PC-3 (cell line): ENCODE data around the gene CLASP1. TPM values are rescaled to one million over a fixed set of nuclear protein-coding genes. Genes with fewer than 3 reads are reported as not detected.

Experiments used
- ATAC-seq: fragments of 200-7000 bp; cut with Tn5 transposase; 2 replicates; pipeline ENCODE4 v1.9.1; 2020; ENCODE audit warnings: mild to moderate bottlenecking, moderate library complexity
- BruUV-seq: library from RNA; stranded (reverse); fragments of 400-500 nt; replicated peaks from 2 replicates; lab custom pipeline; 2021; lab: Mats Ljungman, UMichigan
- CTCF ChIA-PET: fragments of 300-600 bp; sonication (Branson Sonifier 250); formaldehyde crosslinking; loops from one replicate; lab custom pipeline; 2022; ENCODE audit warnings: antibody characterized with exemption; lab: Charles Lee
- POLR2A ChIA-PET: fragments of 300-600 bp; sonication (Branson Sonifier 250); formaldehyde crosslinking; loops from one replicate; lab custom pipeline; 2022; ENCODE audit warnings: antibody characterized with exemption; ENCODE audit not compliant: unreplicated experiment; lab: Charles Lee
- DNase-seq: peaks from one replicate; pipeline ENCODE4 v3.0.0-alpha.2; 2015
- H2AFZ ChIP-seq: fragments of 300-600 bp; sonication (generic); 2 replicates; pipeline ENCODE4 v1.6.0; 2016; ENCODE audit warnings: antibody characterized with exemption, low read length
- H3F3A ChIP-seq: fragments of 300-600 bp; sonication (generic); one replicate; pipeline ENCODE4 v1.6.0; 2017; ENCODE audit warnings: antibody characterized with exemption, low read length, control low read depth, mild to moderate bottlenecking; ENCODE audit not compliant: unreplicated experiment
- H3K27ac ChIP-seq: fragments of 300-600 bp; sonication (generic); 2 replicates; pipeline ENCODE4 v1.5.1; 2016; ENCODE audit warnings: mild to moderate bottlenecking, low read length
- H3K27me3 ChIP-seq: fragments of 300-600 bp; sonication (generic); 2 replicates; pipeline ENCODE4 v1.6.1; 2016; ENCODE audit warnings: low read length, mixed read lengths
- H3K36me3 ChIP-seq: fragments of 300-600 bp; sonication (generic); 2 replicates; pipeline ENCODE4 v1.6.1; 2016; ENCODE audit warnings: low read depth, mixed run types, low read length, mixed read lengths
- H3K4me1 ChIP-seq: fragments of 300-600 bp; sonication (generic); 2 replicates; pipeline ENCODE4 v1.5.1; 2016; ENCODE audit warnings: low read length; ENCODE audit not compliant: insufficient read depth
- H3K4me2 ChIP-seq: fragments of 300-600 bp; sonication (generic); 2 replicates; pipeline ENCODE4 v1.6.0; 2016; ENCODE audit warnings: low read length
- H3K4me3 ChIP-seq: fragments of 300-600 bp; sonication (generic); 2 replicates; pipeline ENCODE4 v1.5.1; 2016; ENCODE audit warnings: mild to moderate bottlenecking, low read length, mixed read lengths
- H3K79me2 ChIP-seq: fragments of 300-600 bp; sonication (generic); 2 replicates; pipeline ENCODE4 v1.6.1; 2017; ENCODE audit warnings: low read length, mixed read lengths
- H3K9ac ChIP-seq: fragments of 300-600 bp; sonication (generic); 2 replicates; pipeline ENCODE4 v1.6.0; 2016; ENCODE audit warnings: mild to moderate bottlenecking, low read length
- H3K9me2 ChIP-seq: fragments of 300-600 bp; sonication (generic); replicated peaks from 2 replicates; pipeline ENCODE4 v1.6.1; 2016; ENCODE audit warnings: mixed run types, low read length, mixed read lengths
- H3K9me3 ChIP-seq: fragments of 300-600 bp; sonication (generic); 2 replicates; pipeline ENCODE4 v1.6.1; 2016; ENCODE audit warnings: low read length, mixed read lengths
- H4K20me1 ChIP-seq: fragments of 300-600 bp; sonication (generic); 2 replicates; pipeline ENCODE4 v1.6.1; 2016; ENCODE audit warnings: low read length, mixed read lengths
- EZH2 ChIP-seq: fragments of 300-600 bp; sonication (generic); IDR thresholded peaks from one replicate; pipeline ENCODE4 v1.6.1; 2017; ENCODE audit warnings: antibody characterized with exemption, mild to moderate bottlenecking, low read length; ENCODE audit not compliant: unreplicated experiment
- EZH2phosphoT487 ChIP-seq: fragments of 300-600 bp; sonication (generic); IDR thresholded peaks from 2 replicates; pipeline ENCODE4 v1.6.1; 2018; ENCODE audit warnings: mild to moderate bottlenecking, antibody characterized with exemption, low read length, borderline replicate concordance
- intact Hi-C: fragments of 100-400 bp; cut with micrococcal nuclease; formaldehyde crosslinking; loops from 2 replicates; pipeline ENCODE4 v1.9.0; 2023
- total RNA-seq: library from RNA; depleted of rRNA; stranded (reverse); fragments of >200 nt; gene quantifications from 2 replicates; pipeline ENCODE4 v1.2.3, GENCODE V29; 2014
- TF ChIP-seq, protein P1 (sequence below): fragments of 300-600 bp; sonication (generic); conservative IDR thresholded peaks from 2 replicates; pipeline ENCODE4 v1.5.1; 2017; ENCODE audit warnings: antibody characterized with exemption, low read depth, mild to moderate bottlenecking, low read length

Gene CLASP1
- total RNA-seq, 1 experiment from 2014 or later = 24.3 TPM

DNA sequence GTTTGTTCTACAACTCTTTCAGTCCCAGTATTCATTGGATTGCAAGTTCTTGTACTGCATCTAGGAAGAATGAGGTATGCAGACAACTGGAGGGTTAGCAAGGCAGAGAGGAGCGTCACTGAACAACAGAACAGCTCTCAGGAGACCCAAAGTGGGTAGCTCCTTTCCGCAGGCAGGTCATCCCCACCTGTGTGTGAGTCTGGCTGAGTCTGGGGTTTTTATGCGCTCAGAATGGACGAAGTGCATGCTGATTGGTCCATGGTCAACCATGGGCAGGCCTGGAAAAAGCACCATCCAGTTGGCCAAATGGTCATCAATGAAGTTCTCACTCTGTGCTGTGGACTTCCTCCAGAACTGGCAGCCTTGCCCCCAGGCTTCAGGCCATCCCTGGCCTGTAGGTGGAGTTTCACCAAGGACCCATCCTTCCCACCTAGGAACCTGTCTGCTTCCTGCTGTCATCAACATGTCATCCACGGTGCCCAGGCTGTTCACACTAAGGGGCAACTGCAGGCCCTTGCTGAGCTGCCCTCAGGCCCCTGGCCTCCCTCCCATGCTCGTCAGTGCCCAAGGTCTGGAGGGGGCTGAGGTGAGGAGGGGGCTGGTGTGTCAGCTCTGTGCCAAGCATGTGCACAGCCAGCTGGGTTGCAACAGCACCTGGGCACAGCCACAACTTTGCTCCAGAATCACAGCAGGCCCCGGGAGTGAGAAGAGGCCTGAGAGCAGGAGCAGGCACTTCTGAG, 353.2 kb downstream of the CLASP1 start:
- intact Hi-C loops = no loop called here
- no peak overlapping the region for H3K4me3 ChIP-seq
- no peak for TF ChIP-seq EZH2

DNA sequence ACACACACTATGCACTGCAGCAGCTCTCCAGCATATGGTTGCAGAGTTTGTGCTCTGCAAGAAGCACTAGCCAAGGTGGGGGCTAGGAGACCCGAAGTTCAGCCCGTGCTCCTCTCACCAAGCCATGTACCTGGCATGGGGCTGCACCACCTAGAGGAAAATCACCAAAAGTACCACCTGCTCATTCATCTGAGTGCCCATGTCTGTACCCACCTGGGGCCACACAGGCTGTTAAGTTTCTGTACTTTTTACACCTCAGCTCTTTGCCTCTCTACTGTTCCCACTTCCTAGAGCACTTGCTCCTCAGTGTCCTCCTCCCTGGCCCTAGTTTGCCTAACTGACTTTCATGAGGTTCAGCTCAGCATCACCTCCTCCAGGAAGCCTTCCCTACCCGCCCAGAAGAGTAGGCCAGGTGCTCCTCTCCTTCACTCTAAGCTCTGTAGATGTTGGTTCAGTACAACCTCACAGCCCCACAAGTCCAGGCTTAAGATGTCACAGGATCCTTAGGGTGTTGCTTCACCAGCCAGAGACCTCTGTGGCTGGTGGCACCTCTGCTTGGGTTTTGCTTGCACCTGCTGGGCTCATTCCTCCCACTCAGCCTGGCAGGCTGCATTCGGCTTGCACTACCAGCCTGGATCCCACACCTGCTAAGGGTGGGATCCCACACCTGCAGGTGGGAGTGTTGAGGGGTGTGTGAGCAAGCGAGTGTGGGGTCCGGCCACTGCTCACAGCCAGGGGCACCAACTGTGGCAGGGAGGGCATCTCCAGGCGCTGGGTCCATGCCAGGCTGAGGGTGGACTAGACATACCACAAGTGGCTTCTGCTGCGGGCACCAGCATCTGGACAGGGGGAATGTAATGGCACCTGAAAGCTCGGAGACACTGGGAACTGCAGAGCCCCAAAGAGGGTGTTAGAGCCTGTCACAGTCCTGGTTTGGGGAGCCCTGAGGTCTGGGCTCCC, 354.1 kb downstream of the CLASP1 start:
- ATAC-seq (no peak), DNase-seq (no peak)
- TF ChIP-seq EZH2 = no peak
- TF ChIP-seq, protein P1, sequence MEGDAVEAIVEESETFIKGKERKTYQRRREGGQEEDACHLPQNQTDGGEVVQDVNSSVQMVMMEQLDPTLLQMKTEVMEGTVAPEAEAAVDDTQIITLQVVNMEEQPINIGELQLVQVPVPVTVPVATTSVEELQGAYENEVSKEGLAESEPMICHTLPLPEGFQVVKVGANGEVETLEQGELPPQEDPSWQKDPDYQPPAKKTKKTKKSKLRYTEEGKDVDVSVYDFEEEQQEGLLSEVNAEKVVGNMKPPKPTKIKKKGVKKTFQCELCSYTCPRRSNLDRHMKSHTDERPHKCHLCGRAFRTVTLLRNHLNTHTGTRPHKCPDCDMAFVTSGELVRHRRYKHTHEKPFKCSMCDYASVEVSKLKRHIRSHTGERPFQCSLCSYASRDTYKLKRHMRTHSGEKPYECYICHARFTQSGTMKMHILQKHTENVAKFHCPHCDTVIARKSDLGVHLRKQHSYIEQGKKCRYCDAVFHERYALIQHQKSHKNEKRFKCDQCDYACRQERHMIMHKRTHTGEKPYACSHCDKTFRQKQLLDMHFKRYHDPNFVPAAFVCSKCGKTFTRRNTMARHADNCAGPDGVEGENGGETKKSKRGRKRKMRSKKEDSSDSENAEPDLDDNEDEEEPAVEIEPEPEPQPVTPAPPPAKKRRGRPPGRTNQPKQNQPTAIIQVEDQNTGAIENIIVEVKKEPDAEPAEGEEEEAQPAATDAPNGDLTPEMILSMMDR = peak; percentile 18; the same call in 1 of the 2 replicates
- BruUV-seq = no TSS peak
- Histone ChIP-seq H3K9ac (no peak overlapping the region), H4K20me1 (no peaks in the 10 kb centered on the region), H2AFZ (no peak overlapping the region), H3K36me3 (no peaks in the 10 kb centered on the region), H3F3A (no peaks in the 10 kb centered on the region), H3K9me2 (no peaks in the 10 kb centered on the region), H3K27me3 (no peaks in the 10 kb centered on the region), H3K79me2 (no peaks in the 10 kb centered on the region), H3K4me3 (no peak overlapping the region), H3K27ac (no peak overlapping the region), H3K9me3 (no peaks in the 10 kb centered on the region), H3K4me1 (no peaks in the 10 kb centered on the region), H3K4me2 (no peak overlapping the region)
- intact Hi-C loops = no loop called here
- ChIA-PET POLR2A (no interaction called here), CTCF (no interaction called here)

More for the DNA sequence above, 353.2 kb downstream of the CLASP1 start:
- ChIA-PET CTCF (interaction anchor here (0.9 kb wide), 1 partner anchor 16 kb away, joined by 6 read pairs; no protein-coding TSS in a partner anchor), POLR2A (no interaction called here)
- Histone ChIP-seq H3K27me3 (no peaks in the 10 kb centered on the region), H3K9ac (no peak overlapping the region), H3K4me2 (no peak overlapping the region), H3K4me1 (no peaks in the 10 kb centered on the region), H3K9me2 (no peaks in the 10 kb centered on the region), H3K36me3 (no peaks in the 10 kb centered on the region), H4K20me1 (no peaks in the 10 kb centered on the region), H3K9me3 (no peaks in the 10 kb centered on the region), H3K27ac (no peak overlapping the region), H3F3A (no peaks in the 10 kb centered on the region), H3K79me2 (no peaks in the 10 kb centered on the region), H2AFZ (no peak overlapping the region)
- BruUV-seq = no TSS peak
- ATAC-seq (no peak), DNase-seq (no peak)

DNA sequence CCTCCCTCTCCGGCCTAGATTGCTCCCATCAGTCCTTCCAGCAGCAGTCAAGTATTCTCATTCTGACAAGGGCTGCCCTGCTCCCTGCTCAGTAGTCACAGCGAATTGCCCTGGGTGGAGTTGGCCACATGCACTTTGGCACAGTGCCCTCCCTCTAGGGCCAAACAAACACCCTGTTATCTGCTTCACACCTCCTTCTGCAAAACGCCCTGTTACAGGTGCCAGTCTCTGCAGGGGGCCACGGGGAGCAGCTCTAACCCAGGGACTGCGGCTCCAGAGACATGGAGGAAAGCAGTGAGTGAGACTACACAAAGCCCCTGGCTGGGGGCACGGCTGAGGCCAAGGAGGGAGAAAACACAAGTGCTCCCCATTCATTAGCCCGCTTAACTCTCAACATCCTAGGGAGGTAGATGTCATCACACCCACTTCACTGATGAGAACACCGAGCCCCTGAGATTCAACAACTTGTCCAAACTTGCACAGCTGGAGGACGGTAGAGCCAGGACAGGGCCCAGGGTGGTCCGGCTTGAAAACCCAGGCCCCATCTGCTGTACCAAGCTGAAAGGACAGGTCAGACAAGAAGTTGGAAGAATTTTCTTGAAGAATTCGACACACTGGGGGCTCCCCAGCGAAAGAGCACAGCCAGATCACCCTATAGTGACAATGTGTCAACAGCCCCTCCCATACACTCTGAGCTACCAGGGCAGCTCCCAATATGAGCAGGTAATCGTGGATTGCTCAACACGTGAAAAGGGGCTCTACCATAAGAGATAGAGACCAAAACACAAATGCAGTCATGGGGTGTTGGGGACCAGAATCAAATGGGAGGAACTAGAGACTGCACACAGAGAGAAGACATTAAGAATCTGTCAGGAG, 355.6 kb downstream of the CLASP1 start:
- POLR2A ChIA-PET = no interaction called here
- Histone ChIP-seq H3K9me3 (no peaks in the 10 kb centered on the region), H3K9me2 (no peaks in the 10 kb centered on the region), H3K27me3 (no peaks in the 10 kb centered on the region), H3K79me2 (no peaks in the 10 kb centered on the region), H3K9ac (no peak overlapping the region), H2AFZ (no peak overlapping the region), H4K20me1 (no peaks in the 10 kb centered on the region), H3K36me3 (no peaks in the 10 kb centered on the region), H3K4me3 (no peak overlapping the region), H3F3A (no peaks in the 10 kb centered on the region), H3K27ac (no peak overlapping the region), H3K4me1 (no peaks in the 10 kb centered on the region), H3K4me2 (no peak overlapping the region)
- BruUV-seq = no TSS peak
- DNase-seq (no peak), ATAC-seq (no peak)
- TF ChIP-seq EZH2phosphoT487 (no peak), EZH2 (no peak)
- TF ChIP-seq, protein P1 = no peak
- intact Hi-C loops = no loop called here
- CTCF ChIA-PET = no interaction called here
